Amniotic epithelial cell (primary cell): Measurements from ENCODE around the gene DUSP10.

Experiments
- DNase-seq: peaks from one replicate; pipeline ENCODE4 v3.0.0-alpha.2; 2010; ENCODE audit warnings: low read depth

DUSP10 gene

DNA sequence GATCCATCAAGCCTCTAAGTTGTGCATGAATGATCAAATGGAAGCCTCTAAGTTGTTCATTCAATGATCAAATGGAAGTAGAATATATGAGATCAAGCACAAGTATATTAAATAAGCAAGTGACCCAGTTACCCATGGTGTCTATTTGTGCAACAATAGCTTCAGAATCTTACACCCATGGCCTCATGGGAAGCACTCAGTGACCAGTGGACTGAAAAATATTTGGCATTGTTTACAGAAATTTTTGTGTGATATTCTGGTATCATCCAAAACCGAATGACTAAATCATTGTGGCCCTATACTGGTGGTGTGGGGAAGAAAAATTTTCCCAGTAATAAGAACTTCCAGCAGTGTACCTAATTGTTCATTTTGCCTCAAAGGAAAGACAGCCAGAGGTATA is 46.6 kb downstream of the DUSP10 start:
- DNase-seq: no peak

DNA sequence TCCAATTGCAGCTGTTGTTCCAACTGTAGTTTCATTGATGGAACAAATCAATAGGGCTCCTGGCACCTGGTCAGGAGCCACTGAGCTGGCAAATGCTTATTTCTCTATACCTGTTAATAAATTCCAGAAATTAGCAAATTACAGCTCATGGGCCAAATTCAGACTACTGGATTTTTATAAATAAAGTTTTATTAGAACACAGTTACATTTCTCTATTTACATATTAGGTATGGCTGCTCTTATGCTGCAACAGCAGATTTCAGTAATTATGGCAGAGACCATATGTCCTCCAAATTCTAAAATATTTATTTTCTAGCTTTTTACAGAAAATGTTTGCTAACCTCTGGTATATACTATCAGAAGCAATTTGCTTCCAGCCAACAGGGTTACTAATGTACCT is 47.8 kb downstream of the DUSP10 start:
- no peak for DNase-seq

DNA sequence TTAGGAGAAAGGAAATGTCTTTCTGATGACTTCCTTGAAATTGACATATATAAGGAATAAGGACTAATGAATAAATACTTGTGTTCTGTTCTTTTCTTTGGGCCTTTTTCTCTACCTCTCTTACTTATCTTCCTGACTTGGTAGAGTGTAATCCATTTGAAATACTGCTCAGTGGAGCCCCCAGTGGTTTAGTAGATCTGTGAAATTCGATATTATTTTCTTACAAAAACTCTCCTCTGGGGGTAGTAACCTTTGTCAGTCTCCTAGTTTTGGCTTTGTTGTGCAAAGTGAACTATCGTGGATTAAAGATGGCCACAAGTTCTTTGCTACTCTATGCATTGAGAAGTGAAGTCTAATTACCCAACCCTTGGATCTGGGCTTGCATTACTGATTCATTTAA is 48.8 kb downstream of the DUSP10 start:
- DNase-seq: no peak

DNA sequence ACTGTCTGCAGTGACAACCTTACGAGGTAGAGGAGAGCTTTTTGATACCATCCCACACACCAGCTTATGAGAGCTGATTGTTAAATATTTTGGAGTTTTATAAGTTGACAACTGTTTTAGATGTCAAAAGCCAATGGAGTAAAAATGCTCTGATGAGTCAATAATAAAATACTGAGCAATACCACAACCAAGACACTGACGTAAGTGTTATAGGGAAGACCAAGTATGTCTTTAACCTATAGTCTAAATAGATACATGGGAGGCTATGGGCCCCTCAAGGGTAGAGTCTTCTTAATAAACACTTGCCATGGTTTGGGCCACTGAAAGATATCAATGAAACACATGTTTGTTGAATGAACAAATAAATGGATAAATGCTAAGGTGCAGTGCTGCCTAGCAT is 49.2 kb downstream of the DUSP10 start:
- no peak for DNase-seq

DNA sequence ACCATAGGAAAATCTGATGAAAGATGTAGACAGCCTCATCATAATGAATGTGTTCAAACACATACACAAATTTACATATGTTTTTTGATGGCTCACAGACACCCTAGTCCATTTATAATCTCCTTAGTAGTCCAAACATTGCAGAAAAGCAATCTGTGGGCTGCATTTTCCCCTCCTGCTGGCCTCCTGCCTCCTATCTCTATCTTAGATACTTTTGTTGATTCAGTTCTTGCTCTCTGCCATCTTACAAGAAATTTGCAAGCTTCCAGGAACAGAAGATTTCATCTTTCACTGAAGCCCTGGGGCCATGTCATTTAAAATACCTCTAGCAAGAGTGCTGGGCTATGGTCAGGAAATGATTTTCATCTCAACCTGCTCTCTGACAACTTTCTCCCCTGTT is 50.6 kb downstream of the DUSP10 start:
- DNase-seq: no peak

DNA sequence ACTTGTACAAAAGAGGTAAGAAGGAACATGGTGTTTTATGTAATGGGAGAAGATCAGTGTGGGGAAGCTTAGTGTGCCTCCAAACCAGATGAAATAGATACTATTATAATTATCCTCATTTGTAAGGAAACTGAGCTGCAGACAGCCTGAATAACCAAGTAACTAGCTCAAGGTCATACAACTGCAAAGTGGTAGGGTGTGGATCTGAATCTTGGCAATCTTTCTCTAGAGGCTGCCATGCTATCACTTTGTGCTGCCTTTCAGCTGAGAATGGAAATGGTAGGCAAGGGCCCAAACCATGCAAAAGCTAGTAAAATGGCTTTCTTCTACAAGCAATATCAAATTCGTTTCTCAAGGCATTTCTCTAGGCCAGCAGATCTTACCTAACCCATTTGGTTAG is 51.0 kb downstream of the DUSP10 start:
- no peak for DNase-seq

DNA sequence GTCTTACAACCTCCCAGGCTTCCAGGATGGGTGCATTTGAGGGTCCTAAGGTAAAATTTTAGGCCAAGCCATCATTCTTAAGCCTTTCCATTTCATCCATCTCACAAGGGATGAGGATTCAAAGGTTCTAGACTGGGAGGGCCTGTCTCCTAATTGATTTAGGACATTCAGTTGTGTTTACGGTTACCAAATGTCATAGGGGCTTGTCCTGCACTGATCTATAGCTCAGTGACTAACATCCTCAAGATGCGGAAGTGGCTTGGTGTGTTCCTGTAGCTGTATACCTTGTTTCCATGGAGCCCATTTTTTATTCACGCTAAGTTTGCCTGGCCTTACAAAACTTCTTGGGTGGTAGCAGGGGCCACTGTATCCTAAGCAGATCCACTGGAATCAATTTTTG is 52.8 kb downstream of the DUSP10 start:
- no peak for DNase-seq

DNA sequence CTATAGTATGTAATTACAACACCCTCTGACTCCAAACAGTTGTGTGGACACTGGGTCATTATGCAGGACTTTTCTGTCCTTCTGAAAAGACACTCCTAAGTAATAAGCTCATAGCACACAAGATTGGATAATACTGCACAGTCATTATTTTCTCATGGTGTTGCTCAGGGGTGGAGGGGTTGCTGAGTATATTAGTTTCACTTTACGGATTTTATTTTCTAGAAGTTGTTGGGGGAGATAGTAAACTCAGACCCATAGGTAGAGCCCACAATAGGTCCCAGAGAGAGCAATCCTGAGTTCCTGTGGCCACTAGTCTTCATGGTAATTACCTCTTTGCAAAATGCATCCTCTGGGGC is 53.4 kb downstream of the DUSP10 start:
- DNase-seq: no peak

DNA sequence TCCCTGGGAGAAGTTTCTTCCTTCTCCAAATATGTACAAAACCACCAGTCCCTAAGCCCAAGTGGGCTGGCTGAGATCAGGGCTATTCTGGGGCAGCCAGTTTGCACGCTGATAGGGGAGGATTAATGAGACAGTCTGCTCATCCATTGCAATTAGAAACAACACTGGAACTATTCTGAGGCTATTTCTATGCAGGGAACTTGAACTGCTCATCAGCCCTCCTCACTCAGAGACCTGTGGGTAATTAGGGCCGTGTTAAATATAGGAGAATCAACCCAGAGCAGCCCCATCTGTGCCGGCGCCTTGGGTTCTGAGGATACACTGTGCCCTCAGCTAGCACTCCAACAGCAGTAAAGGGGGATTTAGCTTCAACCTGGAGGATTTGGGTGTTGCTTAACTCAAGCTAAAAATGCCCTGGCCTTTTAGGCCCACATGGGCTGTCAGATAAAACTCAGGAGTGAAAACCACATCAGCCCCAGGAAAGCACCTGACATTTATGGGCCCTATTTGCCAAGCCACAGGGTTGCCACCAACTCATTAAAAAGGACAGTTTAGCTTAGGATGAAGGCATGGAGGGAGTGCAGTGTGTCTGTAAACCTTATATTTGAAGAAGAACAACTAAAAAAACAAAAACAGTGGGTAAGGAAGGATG is 53.9 kb downstream of the DUSP10 start:
- peak; percentile 53 for DNase-seq

DNA sequence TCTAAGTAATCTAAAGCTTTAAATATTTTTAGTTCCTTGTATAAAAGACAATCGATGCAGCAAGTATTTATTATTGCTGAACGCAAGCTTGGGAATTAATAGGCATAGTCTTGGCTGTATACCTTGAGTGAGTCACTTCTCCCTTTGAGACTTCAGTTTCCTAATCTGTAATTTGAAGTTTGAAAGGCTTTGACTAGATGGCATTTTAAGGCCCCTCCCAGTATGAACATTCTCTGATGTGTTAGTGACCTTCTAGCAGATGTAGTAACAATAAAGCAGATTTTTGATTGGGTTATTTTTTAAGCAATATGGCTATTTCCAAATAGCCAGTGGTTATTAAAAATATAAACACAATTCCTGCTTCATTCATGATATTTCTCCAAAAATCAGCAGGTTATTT is 58.2 kb downstream of the DUSP10 start:
- no peak for DNase-seq

DNA sequence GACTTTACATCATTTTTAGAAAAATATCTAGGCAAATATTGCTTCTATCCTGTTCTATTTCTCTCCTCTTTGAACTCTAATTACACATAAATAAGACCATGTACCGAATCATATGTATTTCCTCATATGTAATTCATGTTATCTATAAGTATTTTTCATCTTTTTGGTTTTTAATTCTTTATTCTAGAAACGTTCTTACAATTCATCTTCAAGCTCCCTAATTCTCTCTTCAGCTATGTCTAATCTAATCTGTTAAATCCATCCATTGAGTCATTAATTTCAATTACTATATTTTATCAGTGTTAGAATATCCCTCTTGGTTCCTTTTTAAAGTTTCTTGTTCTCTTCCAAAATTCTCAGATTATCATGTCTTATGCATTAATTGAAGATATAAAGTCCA is 61.8 kb downstream of the DUSP10 start:
- DNase-seq: no peak

DNA sequence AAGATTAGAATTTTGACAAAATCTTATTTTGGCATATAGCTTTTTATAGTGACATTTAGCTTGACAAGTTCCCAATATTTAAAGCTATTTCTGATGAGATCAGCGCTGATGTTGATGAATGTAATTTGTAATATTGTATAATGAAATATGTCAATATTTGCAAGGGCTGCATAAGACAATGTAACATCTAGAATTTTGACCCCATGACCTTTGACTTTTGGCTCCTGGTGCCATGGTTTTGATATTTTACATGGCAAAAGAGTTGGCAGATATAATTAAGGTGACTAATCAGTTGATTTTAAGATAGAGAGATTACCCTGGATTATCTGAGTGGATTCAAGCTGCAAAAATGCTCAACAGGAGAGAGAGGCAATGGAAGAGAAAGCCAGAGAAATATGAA is 63.9 kb downstream of the DUSP10 start:
- no peak for DNase-seq

DNA sequence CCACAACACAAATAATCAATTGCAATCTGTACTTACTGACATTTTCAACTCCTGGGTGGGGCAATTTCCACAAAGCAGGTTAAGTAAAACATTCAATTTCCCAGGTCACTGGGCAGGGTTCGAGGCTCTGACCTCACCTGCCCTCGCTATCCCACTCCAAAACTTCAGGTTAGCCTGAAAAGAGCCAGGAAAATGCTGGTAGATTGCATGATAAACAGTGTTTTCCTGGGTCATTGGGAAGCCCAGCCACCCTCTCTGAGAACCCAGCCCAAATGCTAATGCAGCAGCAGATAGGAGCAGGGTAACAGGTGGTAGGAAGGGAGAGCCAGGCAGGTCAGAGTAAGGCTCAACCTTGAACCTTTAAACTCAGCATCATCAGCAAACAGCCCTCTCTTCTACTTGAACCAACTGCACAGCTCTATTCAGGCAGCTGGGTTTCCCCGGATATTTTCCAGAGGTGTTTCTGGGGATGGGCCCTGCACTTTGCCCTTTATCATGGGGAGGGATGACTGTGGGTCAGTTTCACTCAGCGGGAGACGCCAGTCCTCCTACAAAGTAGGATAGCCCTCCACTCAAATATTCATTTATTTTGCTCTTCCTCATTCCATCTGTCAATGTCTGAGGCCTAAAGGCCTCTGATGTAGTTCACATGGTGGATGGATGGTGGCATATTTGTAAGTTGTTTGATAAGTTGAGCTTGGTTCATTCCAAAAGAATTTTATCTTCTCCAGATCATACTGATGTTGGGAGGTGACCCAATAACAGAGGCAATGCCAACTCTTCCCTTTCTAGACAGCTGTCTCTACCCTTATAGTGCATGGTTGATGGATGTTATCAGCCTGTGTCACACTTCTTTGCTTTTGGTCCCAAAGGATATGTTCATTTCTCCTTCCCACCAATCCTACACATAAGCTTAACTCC is 65.7 kb downstream of the DUSP10 start:
- no peak for DNase-seq

DNA sequence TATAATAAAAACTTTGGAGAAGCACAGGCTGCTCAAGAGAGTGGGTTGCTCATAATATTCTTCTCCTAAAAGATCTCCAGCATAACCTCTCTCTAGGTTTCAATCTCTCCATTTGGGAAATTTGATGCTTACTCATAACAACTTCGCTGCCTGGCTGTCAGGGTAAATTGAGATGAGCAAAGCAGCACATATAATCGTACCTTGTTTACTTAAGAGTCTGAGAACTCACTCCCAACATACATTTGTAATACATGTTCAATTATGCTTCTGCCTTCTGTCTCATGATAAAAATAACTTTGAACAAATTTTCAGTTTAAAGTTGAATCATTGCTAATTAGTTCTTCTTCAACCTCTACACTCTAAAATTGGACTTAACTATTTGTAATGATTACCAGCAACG is 68.9 kb downstream of the DUSP10 start:
- DNase-seq: no peak

DNA sequence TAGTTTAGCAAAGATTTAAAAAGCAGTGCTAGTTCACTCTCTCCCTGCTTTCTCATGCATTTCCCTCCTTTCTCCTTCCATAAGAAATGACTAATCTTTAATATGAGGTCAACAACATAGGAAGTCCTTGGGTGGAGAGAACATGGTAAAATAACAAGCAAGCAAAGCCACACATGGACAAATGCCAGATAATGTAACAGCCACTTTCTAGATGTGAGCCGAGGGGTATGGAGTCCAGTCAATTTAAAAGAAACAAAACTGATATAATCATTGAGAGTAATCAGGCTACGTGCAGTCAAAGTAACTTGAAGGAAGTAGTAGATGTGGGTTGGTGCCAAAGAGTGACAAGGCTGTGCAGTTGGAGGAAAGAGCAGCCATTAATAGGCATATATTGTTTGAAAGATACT is 69.6 kb downstream of the DUSP10 start:
- peak; percentile 66 for DNase-seq

DNA sequence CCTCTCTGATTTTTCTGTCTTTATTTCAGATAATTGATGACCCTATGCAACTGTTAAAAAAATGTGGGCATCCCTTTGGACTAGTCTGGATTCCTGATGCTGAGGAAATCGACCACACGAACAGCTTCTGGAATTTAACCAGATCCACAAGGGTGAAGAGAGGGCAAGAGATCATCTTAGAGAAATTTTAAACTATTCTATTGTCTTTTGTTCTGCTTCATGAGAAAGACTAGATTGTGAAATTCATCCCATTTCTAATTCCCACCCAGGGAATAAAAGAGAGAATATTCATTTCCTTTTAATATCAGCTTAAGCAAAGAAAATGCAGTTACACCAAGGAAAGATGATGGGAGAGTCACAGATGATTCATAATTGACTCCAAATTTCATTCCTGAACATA is 71.8 kb downstream of the DUSP10 start:
- DNase-seq: peak; percentile 76

DNA sequence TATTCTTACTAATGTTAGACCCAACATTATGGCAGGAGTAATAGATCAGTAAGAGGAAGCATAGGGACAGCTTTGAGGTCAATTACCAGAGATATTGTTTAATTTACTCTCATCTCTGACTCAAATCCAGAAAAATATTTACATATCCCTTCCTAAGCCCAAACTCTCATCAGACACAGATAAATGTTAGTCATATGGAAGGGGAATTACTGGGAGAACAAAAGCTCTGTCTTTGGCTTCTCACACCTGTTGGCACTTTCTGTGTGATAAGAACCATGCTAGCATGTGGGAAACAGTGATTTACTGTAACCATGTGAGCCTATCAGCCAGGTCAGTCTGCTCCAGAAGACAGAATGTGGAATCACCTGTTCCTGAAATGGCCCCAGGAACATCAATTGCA is 72.4 kb downstream of the DUSP10 start:
- no peak for DNase-seq

DNA sequence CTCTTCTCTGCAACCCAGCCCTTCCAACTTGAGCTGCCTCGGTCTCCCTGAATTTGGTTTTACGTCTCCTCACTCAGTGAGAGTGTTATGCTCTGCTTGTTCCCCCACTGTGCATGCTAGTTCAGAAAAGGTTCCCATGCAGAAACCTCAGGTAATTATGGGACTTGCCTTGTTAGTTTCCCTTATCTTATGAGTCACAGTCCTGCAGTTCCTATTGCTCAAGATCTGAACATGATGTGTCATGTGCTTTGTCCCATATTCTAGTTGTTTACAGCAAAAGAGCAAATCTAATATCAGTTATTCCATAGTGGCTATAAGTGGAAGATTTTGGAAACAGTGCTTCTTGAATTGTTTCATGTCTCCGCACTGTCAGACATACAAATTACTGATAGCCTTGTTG is 74.4 kb downstream of the DUSP10 start:
- peak; percentile 93 for DNase-seq

DNA sequence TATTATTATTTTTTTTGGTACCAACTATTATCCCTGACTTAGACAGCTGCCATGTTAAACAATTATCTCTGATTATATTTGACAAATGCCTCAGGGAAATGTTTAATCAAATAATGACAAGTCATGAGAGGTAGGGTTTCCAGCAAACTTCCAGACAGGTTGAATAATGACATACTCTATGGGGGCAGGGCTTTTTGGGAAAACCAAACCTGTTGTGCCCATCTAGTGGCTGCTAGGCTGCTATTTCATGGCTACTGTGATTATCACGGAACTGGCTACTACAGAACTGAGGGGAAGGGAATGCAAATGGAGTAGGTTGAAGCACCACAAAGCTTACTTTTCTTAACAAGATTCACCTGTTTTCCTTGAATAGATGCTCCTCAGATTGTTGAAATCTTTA is 77.6 kb downstream of the DUSP10 start:
- no peak for DNase-seq

DNA sequence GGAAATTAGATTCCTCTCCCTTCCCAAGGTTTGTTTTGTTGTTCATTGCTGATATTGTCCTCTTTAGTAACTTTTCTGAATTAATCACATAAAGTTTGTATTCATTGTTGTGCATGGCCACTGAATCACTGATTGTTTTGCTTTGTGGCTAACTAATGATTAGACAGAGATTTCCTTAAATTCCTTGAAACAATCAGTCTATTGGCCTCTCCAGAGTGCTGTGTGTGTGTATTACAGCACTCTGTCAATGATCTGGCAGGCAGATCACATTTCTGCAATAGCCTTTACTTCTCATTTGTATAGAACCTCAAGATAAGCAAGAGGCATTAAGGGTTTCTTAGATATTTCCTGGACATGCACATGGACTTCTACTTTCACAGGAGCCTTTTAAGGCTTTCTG is 78.6 kb downstream of the DUSP10 start:
- peak; percentile 69 for DNase-seq

DNA sequence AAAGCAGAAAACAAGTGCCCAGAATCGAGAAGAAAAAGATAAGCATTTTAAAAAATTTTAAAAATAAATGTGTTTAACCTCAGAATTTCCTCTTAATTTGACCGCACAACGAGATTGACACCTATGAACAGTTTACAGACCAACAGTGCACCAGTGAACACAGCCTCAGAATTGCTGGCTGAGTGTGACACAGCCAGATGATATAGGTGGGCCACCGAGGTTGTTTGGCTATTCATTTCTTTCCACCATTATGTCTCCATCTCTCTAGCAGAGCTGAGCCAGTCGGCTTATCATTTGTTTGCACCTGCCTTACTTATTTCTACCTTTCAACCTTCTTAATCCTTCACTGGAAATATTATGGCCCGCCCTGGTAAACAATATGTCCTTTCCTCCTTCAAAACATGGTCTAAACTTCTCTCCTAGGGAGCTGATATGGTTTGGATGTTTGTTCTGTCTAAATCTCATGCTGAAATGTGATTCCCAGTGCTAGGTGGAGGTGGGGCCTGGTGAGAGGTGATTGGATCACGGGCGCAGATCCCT is 86.1 kb downstream of the DUSP10 start:
- no peak for DNase-seq
